Type B pancreatic cell (in vitro differentiated cells): ENCODE data around the gene RASSF4. TPM values are rescaled to one million over a fixed set of nuclear protein-coding genes. Genes with fewer than 3 reads are reported as not detected.

Experiments
- DNase-seq: peaks from one replicate; pipeline ENCODE4 v3.0.0; 2021; ENCODE audit warnings: mixed read lengths; ENCODE audit not compliant: unreplicated experiment; ENCODE audit errors: extremely low spot score
- H3K27ac Mint-ChIP-seq: 2 replicates; pipeline ENCODE4 v1.8.0; 2021; ENCODE audit warnings: mild to moderate bottlenecking, mixed read lengths
- H3K27me3 Mint-ChIP-seq: 2 replicates; pipeline ENCODE4 v1.8.0; 2021; ENCODE audit warnings: mixed read lengths
- H3K36me3 Mint-ChIP-seq: 2 replicates; pipeline ENCODE4 v1.8.0; 2021; ENCODE audit warnings: mixed read lengths
- H3K4me1 Mint-ChIP-seq: one replicate; pipeline ENCODE4 v1.8.0; 2021; ENCODE audit warnings: mixed read lengths; ENCODE audit not compliant: unreplicated experiment
- H3K4me3 Mint-ChIP-seq: 2 replicates; pipeline ENCODE4 v1.8.0; 2021; ENCODE audit warnings: mild to moderate bottlenecking, mixed read lengths
- H3K9me3 Mint-ChIP-seq: 2 replicates; pipeline ENCODE4 v1.8.0; 2021; ENCODE audit warnings: mixed read lengths
- CTCF ChIP-seq: fragments of 200-600 bp; sonication (generic); conservative IDR thresholded peaks from 2 replicates; pipeline ENCODE4 v1.5.0; 2021; ENCODE audit warnings: antibody characterized with exemption, mild to moderate bottlenecking
- total RNA-seq: library from RNA; stranded (reverse); gene quantifications from 2 replicates; pipeline ENCODE4 v1.2.1, GENCODE V29; 2021; ENCODE audit warnings: low replicate concordance

The RASSF4 gene
- total RNA-seq, 1 donor from 2014 or later: 27.9 TPM

GRCh38 chr10:44981172-44982113 is 21.8 kb downstream of the RASSF4 start:
- Mint-ChIP-seq H3K4me3 (peak overlapping the region; percentile 23), H3K9me3 (no peaks in the 10 kb centered on the region), H3K4me1 (peaks cover 40% of the 10 kb centered on the region), H3K36me3 (peaks cover 3% of the 10 kb centered on the region), H3K27me3 (no peaks in the 10 kb centered on the region), H3K27ac (peak overlapping the region; percentile 99)
- DNase-seq: no peak
- no peak for TF ChIP-seq CTCF

- no peak for TF ChIP-seq CTCF
- H3K27ac Mint-ChIP-seq: no peak overlapping the region
- H3K27me3 Mint-ChIP-seq: no peaks in the 10 kb centered on the region
- H3K36me3 Mint-ChIP-seq: peaks cover 1% of the 10 kb centered on the region
- no peaks in the 10 kb centered on the region for H3K9me3 Mint-ChIP-seq
- H3K4me3 Mint-ChIP-seq: no peak overlapping the region
- no peak for DNase-seq
- H3K4me1 Mint-ChIP-seq: peaks cover 33% of the 10 kb centered on the region
Measured at GRCh38 chr10:44982114-44982460, 22.5 kb downstream of the RASSF4 start.

- TF ChIP-seq CTCF: no peak
- Mint-ChIP-seq H3K4me3 (no peak overlapping the region), H3K27me3 (no peaks in the 10 kb centered on the region), H3K4me1 (peaks cover 32% of the 10 kb centered on the region), H3K36me3 (no peaks in the 10 kb centered on the region), H3K9me3 (no peaks in the 10 kb centered on the region), H3K27ac (no peak overlapping the region)
- DNase-seq: no peak
Measured at GRCh38 chr10:44982496-44982895, 22.9 kb downstream of the RASSF4 start.

GRCh38 chr10:44983066-44983894 is 23.7 kb downstream of the RASSF4 start:
- Mint-ChIP-seq H3K9me3 (no peaks in the 10 kb centered on the region), H3K4me3 (no peak overlapping the region), H3K27me3 (no peaks in the 10 kb centered on the region), H3K36me3 (peaks cover 1% of the 10 kb centered on the region), H3K27ac (peak overlapping the region; percentile 63), H3K4me1 (peaks cover 32% of the 10 kb centered on the region)
- DNase-seq: no peak
- no peak for TF ChIP-seq CTCF

GRCh38 chr10:44983895-44984278 is 24.3 kb downstream of the RASSF4 start:
- Mint-ChIP-seq H3K9me3 (no peaks in the 10 kb centered on the region), H3K27me3 (no peaks in the 10 kb centered on the region), H3K4me3 (no peak overlapping the region), H3K4me1 (peaks cover 26% of the 10 kb centered on the region), H3K36me3 (peaks cover 6% of the 10 kb centered on the region), H3K27ac (no peak overlapping the region)
- no peak for DNase-seq
- TF ChIP-seq CTCF: no peak
